Kidney (tissue), 14 donors: ENCODE measurements around the gene RNF215. TPM values are rescaled to one million over a fixed set of nuclear protein-coding genes. Genes with fewer than 3 reads are reported as not detected.

ENCODE experiments used
- DNase-seq, 5 donors: peaks; one replicate each; pipeline ENCODE4 v3.0.0-alpha.2; 2013 to 2020
- FAIRE-seq: peaks from 2 replicates; lab custom pipeline; 2012; peaks lifted over from hg19 to GRCh38; lab: Jason Lieb, UNC
- H3K27ac ChIP-seq, 2 donors: one replicate each; pipeline ENCODE4 v1.7.0; 2013; ENCODE audit warnings: low read depth in 2 of 2, low read length in 2 of 2, inconsistent platforms in 1 of 2
- H3K27me3 ChIP-seq: one replicate; pipeline ENCODE4 v1.7.1; 2013; ENCODE audit warnings: low read length, inconsistent platforms; ENCODE audit not compliant: control insufficient read depth, insufficient read depth
- H3K36me3 ChIP-seq, 3 donors: one replicate each; pipeline versions ENCODE4 v1.7.0 to v1.7.1; 2013; ENCODE audit warnings: low read length in 3 of 3, control low read depth in 1 of 3, inconsistent platforms in 1 of 3; ENCODE audit not compliant: insufficient read depth in 3 of 3, control insufficient read depth in 2 of 3
- H3K4me1 ChIP-seq, 3 donors: one replicate each; pipeline versions ENCODE4 v1.7.0 to v1.7.1; 2013; ENCODE audit warnings: low read length in 3 of 3, inconsistent platforms in 1 of 3, low read depth in 1 of 3; ENCODE audit not compliant: control insufficient read depth in 2 of 3, insufficient read depth in 2 of 3
- H3K4me3 ChIP-seq, 3 donors: one replicate each; pipeline versions ENCODE4 v1.7.0 to v1.8.1; 2013; ENCODE audit warnings: low read length in 3 of 3, control low read depth in 1 of 3, inconsistent platforms in 1 of 3
- H3K9ac ChIP-seq, 3 donors: one replicate each; pipeline versions ENCODE4 v1.7.0 to v1.7.1; 2013; ENCODE audit warnings: low read length in 3 of 3, control low read depth in 1 of 3, inconsistent platforms in 1 of 3
- H3K9me3 ChIP-seq, 3 donors: one replicate each; pipeline versions ENCODE4 v1.7.0 to v1.7.1; 2013; ENCODE audit warnings: low read length in 3 of 3, control low read depth in 1 of 3, inconsistent platforms in 1 of 3; ENCODE audit not compliant: control insufficient read depth in 2 of 3, insufficient read depth in 1 of 3
- intact Hi-C: fragments of 100-400 bp; cut with DNase I; formaldehyde crosslinking; loops from one replicate; pipeline ENCODE4 v1.11.1; 2022
- polyA plus RNA-seq: library from polyadenylated mRNA; stranded (reverse); fragments of 350-450 nt; fragmentation: Illumina TruSeq; extraction: RNeasy Lipid Tissue Mini Kit (QIAGEN cat#74804); gene quantifications from one replicate; pipeline ENCODE4 v1.2.3, GENCODE V29; 2014; ENCODE audit warnings: low read depth, low replicate concordance; ENCODE audit not compliant: insufficient read depth
- total RNA-seq: library from RNA; stranded (reverse); fragmentation: NEBNext Ultra II Directional; extraction: Animal tissue kit (Norgen Biotek cat#: 25700); gene quantifications from one replicate; pipeline ENCODE4 v1.2.1, GENCODE V29; 2021
- TF ChIP-seq, protein P1 (sequence below): IDR thresholded peaks from 3 replicates; pipeline ENCODE4 v1.5.1; 2012; ENCODE audit warnings: mild to moderate bottlenecking, moderate library complexity, borderline replicate concordance; ENCODE audit not compliant: insufficient read depth; ENCODE audit errors: extremely low read depth
- donor health status: control.
- donor health status: control.
- donor health status: control.
- donor health status: control.
- donor health status: control.
- donor health status: DM: yes; HTN: yes; CAD: no.
- donor health status: Normal renal cell carcinoma (clear cell type).

Gene RNF215
- total and polyA plus RNA-seq, 2 donors from 2014 or later, result 15.9 to 19.7 TPM

DNA sequence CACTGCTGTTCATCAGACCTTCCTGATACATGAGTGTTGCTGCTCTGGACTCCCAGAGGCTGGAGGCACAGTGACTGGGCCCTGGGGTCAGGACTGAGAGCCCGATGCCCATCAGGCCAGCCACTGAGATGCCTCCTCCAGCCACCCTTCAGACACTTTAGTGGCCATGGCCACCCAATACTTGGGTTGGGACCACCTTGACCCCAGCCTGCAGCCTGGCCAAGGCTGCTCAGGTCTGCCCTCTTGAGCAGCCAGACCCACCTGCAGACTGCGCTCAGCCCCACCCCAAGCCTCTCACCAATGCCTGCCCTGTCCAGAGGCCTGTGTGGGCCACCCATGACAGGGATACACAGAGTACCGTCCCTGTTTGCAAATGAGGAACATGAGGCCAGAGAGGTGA lies 4.2 kb downstream of the RNF215 start:
- no peak overlapping the region for H3K4me3 ChIP-seq
- no peak overlapping the region for H3K27ac ChIP-seq
- no peak for DNase-seq
- FAIRE-seq, result no peak
- no peaks in the 10 kb centered on the region for H3K27me3 ChIP-seq
- intact Hi-C loops, result no loop called here
- TF ChIP-seq, protein P1, sequence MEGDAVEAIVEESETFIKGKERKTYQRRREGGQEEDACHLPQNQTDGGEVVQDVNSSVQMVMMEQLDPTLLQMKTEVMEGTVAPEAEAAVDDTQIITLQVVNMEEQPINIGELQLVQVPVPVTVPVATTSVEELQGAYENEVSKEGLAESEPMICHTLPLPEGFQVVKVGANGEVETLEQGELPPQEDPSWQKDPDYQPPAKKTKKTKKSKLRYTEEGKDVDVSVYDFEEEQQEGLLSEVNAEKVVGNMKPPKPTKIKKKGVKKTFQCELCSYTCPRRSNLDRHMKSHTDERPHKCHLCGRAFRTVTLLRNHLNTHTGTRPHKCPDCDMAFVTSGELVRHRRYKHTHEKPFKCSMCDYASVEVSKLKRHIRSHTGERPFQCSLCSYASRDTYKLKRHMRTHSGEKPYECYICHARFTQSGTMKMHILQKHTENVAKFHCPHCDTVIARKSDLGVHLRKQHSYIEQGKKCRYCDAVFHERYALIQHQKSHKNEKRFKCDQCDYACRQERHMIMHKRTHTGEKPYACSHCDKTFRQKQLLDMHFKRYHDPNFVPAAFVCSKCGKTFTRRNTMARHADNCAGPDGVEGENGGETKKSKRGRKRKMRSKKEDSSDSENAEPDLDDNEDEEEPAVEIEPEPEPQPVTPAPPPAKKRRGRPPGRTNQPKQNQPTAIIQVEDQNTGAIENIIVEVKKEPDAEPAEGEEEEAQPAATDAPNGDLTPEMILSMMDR, result no peak
- H3K9me3 ChIP-seq, result no peaks in the 10 kb centered on the region
- peaks cover 0 to 12% (median 0%) of the 10 kb centered on the region in 3 donors for H3K4me1 ChIP-seq
- H3K36me3 ChIP-seq, result peaks cover 0 to 9% (median 3%) of the 10 kb centered on the region in 3 donors
- H3K9ac ChIP-seq, result no peak overlapping the region

DNA sequence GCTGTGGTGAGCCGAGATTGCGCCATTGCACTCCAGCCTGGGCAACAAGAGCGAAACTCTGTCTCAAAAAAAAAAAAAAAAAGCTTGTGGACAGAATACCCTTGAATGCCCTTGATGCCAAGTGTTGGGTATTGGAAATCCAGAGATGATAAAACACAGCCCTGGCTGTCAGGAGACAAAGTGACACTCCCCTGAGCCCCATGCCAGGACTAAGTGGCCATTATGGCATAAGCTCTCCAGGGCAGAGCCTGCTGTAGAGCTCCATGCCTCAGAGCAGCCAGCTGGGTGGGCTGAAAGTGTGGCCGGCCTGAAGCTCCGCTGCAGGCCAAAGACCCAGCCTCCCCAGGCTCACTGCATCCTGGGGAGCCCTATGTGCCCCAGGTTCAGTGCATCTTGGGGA lies 4.9 kb downstream of the RNF215 start:
- Histone ChIP-seq H3K27me3 (no peaks in the 10 kb centered on the region), H3K9ac (no peak overlapping the region), H3K36me3 (peaks cover 0 to 9% (median 3%) of the 10 kb centered on the region in 3 donors), H3K27ac (no peak overlapping the region), H3K4me1 (peaks cover 0 to 9% (median 0%) of the 10 kb centered on the region in 3 donors), H3K4me3 (no peak overlapping the region), H3K9me3 (no peaks in the 10 kb centered on the region)
- FAIRE-seq (no peak), DNase-seq (no peak)
- intact Hi-C loops, result no loop called here
- TF ChIP-seq, protein P1, result no peak

DNA sequence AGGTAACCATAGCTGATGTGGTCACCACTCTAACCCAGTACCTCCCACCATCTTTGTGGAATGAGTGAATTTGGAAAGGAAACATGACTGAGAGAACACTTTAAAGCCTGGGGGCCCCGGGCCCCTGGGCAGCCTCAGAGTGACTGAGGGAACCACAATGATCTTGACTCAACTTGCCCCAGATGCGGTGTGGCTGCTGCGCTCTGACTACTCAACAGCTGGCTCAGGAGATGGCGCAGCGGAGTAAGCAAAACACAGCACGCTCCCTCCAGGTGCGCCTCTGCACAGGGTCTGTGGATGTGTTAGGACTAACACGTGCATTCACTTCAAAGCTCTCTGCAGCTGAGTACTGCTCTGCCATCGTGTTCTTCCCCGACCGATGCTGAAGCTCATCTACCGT lies 5.9 kb downstream of the RNF215 start:
- no peak overlapping the region for H3K27ac ChIP-seq
- peaks cover 0 to 9% (median 3%) of the 10 kb centered on the region in 3 donors for H3K36me3 ChIP-seq
- peaks cover 0 to 3% (median 0%) of the 10 kb centered on the region in 3 donors for H3K4me1 ChIP-seq
- DNase-seq, result no peak
- H3K27me3 ChIP-seq, result no peaks in the 10 kb centered on the region
- H3K9ac ChIP-seq, result no peak overlapping the region
- H3K4me3 ChIP-seq, result no peak overlapping the region
- TF ChIP-seq, protein P1, result no peak
- FAIRE-seq, result no peak
- H3K9me3 ChIP-seq, result no peaks in the 10 kb centered on the region
- intact Hi-C loops, result no loop called here

DNA sequence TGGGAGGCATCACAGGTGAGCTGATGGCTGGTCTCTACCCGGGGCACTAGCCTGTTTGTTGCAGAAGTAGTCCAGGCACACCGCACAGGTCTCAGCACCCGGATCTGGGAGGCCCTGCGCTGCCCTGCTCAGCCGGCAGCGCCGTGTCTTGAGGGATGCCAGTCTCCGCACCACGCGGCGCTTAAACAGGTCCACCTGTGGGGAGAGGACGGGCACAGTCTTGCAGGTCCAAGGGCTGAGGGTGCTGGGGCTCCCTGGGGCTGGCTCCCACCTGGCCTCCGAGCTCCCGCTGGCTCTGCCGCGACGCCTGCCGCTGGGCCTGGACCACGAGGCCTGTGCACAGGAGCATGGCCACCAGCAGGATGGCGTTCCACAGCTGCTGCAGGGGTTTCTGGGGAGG lies 7.2 kb downstream of the RNF215 start:
- intact Hi-C loops, result no loop called here
- Histone ChIP-seq H3K36me3 (peaks cover 0 to 9% (median 3%) of the 10 kb centered on the region in 3 donors), H3K27me3 (no peaks in the 10 kb centered on the region), H3K9me3 (no peaks in the 10 kb centered on the region), H3K4me3 (no peak overlapping the region), H3K27ac (no peak overlapping the region), H3K4me1 (no peaks in the 10 kb centered on the region), H3K9ac (no peak overlapping the region)
- FAIRE-seq, result no peak
- DNase-seq, result no peak
- TF ChIP-seq, protein P1, result no peak
